ENCODE data around the gene TSHZ2.
"Not testable (repeated sequence)": the region's sequence is repeated elsewhere in the genome, so short reads cannot be mapped to it uniquely, and the experiment has no call there.

The TSHZ2 gene

GRCh38 chr20:52963131-52963530 lies 9.0 kb upstream of the TSHZ2 start:
- DNase-seq (ENCODE audit: low read depth in 2 of 3, low spot score in 1 of 3): no peak

DNA sequence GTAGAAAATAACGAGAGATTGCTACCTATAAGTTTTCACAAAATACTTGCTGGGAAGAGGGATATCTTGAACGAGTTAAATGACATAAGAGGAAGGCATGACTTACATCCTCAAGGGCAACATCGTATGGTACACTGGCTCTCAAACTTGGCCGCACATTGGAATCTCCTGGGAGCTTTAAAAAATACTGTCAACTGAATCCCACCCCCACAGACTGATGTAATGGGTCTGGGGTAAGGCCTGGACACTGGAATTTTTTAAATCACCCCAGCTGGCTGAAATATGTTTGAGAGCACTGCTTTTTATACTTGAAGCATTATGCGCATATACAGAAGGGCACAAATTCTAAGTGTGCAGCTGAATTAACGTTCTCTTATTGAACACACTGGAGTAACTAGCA lies 8.0 kb upstream of the TSHZ2 start:
- DNase-seq (ENCODE audit: low read depth in 2 of 3, low spot score in 1 of 3): no peak

GRCh38 chr20:52965380-52965779 lies 6.8 kb upstream of the TSHZ2 start:
- no peak for DNase-seq (ENCODE audit: low read depth in 2 of 3, low spot score in 1 of 3)

GRCh38 chr20:52965819-52966218 lies 6.3 kb upstream of the TSHZ2 start:
- no peak for DNase-seq (ENCODE audit: low read depth in 2 of 3, low spot score in 1 of 3)

GRCh38 chr20:52966543-52966942 lies 5.6 kb upstream of the TSHZ2 start:
- not testable (repeated sequence) for DNase-seq (ENCODE audit: low read depth in 2 of 3, low spot score in 1 of 3)

DNA sequence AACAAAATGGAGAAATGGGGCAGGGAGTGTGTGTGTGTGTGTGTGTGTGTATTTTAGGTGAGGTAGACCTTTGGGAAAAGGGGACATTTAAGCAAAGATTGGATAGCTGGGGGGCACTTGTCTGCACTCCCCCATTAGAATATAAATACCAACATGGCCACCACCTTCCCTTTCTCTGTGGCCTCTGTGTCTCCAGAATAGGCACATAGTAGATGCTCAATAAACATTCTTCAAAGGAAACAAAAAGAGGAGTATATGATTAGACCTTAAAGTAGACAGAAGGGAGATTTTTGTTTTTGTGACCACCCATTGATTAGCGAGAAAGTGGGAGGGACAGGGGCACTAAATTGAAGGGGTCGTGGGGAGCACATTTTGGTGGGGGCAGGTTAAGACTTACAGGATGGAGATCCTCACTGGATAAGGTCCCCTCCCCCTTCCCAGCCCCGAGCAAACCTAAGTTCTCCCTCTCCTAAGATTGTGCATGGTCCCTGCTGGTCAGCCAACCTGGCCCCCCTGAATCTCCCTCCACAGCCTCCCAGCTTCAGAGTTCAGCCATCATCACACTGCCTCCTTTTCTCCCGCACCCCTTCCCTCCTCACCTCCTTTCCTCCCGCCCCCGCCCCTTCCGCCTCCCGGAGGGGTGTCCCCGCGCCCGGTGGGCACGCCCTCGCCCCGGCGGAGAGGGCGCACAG lies 514 bp upstream of the TSHZ2 start:
- DNase-seq (ENCODE audit: low read depth in 2 of 3, low spot score in 1 of 3): no peak

DNA sequence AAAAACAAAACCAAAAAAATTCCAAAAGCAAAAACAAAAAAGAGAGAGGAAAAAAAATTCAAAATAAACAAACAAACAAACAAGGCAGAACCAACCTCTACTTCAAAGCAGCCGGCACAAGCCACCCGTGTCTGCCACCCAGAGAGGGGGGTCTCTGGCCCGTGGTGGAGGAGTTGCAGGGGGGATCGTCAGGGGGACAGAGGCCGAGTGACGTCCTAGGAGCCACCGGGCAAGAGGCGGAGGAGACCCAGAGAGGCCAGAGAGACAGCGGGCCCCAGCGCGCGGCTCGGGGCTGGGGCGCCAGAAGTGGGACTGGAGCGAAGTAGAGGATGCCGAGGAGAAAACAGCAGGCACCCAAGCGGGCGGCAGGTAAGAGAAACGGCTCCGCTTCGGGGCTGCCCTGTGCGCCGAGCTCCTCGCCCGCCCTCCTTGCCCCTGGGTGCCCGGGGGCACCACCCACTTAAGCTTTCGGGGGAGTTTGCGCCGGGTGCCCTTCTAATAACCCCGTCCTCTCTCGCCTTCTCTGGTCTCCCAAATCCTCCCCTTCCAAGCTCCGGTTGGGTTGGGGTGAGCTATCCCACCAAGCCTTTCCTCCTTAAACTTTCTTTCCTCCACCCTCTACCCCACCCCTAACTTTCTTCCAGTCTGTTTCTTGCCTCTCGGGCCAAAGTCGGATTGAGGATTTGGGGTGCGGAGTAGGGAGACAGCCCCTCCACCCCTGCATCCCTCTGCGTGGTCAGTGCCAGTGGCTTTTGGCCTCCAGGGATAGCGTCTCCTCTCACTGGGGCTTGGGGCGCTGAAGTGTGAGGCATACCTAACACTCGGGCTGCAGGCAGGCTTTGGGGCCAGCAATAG lies 1.0 kb downstream of the TSHZ2 start:
- no peak for DNase-seq (ENCODE audit: low read depth in 2 of 3, low spot score in 1 of 3)

GRCh38 chr20:52974179-52974594 lies 2.0 kb downstream of the TSHZ2 start:
- peak in 2 of 3 donors; percentile 38 to 39 for DNase-seq (ENCODE audit: low read depth in 2 of 3, low spot score in 1 of 3)

- no peak for DNase-seq (ENCODE audit: low read depth in 2 of 3, low spot score in 1 of 3)
Measured at GRCh38 chr20:52975029-52975732, 3.0 kb downstream of the TSHZ2 start.

DNA sequence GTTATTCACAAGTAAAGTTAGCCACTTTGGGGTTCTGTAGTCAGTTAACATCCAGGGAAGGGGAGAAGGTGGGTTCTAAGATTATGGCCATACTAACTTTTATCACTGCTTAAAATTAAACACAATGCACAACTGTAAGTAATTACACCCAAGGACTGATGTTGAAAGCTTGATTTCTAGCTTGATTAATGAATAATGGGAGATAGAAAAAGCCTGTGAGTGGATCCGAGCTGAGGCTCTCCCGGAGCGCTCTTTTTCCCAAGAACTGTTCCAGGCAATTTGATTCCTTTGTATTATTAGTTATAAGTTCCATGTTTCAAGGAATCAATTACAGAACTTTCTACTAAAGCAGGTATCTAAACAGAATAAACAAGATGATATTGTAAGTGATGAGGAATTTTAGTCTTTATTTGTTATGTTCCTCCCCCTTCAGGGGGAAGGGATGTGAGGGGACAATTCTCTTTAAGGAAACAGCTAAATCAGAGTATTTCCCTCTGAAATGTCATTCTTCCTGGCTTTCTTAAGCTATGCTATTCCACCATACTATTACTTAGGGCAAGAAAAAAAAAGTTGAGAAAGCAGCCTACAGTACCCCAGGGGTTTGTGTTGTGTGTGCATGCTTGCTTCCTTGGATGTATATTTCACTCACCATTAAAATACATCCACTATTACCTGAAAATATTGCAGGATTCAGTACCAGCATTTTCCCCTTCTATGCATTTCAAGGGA lies 3.8 kb downstream of the TSHZ2 start:
- DNase-seq (ENCODE audit: low read depth in 2 of 3, low spot score in 1 of 3): no peak

GRCh38 chr20:52978851-52979250 lies 6.7 kb downstream of the TSHZ2 start:
- DNase-seq (ENCODE audit: low read depth in 2 of 3, low spot score in 1 of 3): no peak

GRCh38 chr20:52981051-52981450 lies 8.9 kb downstream of the TSHZ2 start:
- no peak for DNase-seq (ENCODE audit: low read depth in 2 of 3, low spot score in 1 of 3)

DNA sequence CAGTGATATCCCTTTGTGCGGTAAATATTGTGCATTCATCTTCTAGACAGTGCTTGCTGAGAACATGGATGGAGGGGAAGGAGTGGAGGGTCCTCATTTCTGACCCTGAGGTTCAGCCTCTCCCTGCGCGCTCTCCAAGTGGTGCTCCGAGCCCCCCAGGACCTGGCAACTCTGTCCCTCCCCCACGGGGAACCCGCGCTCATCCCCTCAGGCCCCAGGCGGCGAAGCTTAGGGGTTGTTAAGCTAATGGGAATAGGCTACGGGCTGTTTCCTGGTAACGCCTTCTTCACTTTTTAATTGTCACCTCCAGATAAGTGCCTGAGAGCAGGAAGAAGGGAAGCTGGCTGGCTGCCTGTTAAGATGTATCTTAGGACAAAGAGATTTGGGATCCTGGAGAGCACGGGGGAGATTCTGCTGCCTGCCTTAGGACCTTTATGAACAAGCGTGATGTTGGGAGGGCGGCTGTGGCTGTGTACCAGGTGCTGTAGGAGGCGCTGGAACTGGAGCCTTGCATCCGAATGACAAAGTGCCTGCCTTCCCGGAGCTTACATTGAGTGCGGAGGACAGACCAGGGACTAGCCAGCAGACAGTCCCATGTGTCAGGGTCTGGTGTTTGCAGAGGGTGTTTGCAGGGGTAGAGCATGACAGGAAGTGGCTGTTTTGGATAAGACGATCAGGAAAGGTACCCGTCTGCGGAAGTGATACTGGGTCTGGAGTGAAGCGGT lies 11.7 kb downstream of the TSHZ2 start:
- DNase-seq (ENCODE audit: low read depth in 2 of 3, low spot score in 1 of 3): no peak

- DNase-seq (ENCODE audit: low read depth in 2 of 3, low spot score in 1 of 3): no peak
Measured at GRCh38 chr20:52984451-52984810, 12.3 kb downstream of the TSHZ2 start.

GRCh38 chr20:52985687-52986086 lies 13.5 kb downstream of the TSHZ2 start:
- DNase-seq (ENCODE audit: low read depth in 2 of 3, low spot score in 1 of 3): no peak

DNA sequence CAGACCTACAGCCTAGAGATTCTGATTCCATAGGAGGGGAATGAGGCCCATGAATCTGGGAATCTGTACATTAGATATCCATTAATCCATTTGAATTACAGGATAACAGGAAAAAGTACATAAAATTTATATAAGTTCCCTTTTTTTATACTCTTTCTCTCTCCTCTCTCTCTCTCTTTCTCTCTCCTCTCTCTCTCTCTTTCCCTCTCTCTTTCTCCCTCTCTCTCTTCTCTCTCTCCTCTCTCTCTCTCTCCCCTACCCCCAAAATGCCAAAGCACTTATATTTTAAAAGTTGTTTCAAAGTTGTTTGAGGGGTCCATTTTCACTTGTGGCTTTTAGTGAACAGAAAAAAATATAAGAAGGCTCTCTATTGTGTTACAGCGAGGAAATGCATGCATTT lies 15.1 kb downstream of the TSHZ2 start:
- no peak for DNase-seq (ENCODE audit: low read depth in 2 of 3, low spot score in 1 of 3)

DNA sequence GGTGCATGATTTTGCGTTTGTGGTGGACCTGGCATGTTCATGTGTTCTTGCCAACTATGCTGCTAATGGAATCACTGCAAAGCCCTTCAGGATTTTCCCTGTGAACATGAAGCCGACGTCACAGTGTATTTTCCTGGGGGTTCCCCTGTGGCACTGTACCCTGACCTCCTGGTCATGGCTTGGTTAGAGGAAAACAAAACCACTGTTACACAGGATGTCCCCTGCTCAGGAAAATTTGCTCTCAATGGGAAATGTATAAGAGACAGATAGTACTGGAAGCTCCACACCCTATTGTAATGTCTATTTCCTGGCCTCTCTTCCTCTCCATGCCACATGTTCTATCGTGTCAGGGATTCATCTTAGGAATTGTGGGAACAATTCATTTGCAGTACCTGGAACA lies 19.7 kb downstream of the TSHZ2 start:
- DNase-seq (ENCODE audit: low read depth in 2 of 3, low spot score in 1 of 3): no peak

GRCh38 chr20:52992632-52993031 lies 20.5 kb downstream of the TSHZ2 start:
- DNase-seq (ENCODE audit: low read depth in 2 of 3, low spot score in 1 of 3): no peak

DNA sequence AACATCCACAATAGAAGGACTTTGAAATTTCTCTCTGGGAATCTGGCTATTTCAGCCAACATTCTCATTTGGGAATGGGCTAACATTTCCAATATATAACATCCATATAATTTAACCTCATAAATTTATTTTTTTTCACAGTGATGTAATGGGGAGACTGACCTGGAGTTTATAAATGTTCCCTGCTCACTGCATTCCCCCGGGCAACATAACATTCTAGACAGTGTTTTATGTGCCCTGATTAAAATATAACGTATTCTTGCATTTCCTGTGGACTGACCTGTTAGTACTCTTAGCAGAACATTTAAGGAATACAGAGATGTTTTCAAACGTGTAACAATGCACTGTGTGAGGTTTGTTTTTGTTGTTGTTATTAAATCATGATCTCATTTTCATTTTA lies 20.9 kb downstream of the TSHZ2 start:
- no peak for DNase-seq (ENCODE audit: low read depth in 2 of 3, low spot score in 1 of 3)

DNA sequence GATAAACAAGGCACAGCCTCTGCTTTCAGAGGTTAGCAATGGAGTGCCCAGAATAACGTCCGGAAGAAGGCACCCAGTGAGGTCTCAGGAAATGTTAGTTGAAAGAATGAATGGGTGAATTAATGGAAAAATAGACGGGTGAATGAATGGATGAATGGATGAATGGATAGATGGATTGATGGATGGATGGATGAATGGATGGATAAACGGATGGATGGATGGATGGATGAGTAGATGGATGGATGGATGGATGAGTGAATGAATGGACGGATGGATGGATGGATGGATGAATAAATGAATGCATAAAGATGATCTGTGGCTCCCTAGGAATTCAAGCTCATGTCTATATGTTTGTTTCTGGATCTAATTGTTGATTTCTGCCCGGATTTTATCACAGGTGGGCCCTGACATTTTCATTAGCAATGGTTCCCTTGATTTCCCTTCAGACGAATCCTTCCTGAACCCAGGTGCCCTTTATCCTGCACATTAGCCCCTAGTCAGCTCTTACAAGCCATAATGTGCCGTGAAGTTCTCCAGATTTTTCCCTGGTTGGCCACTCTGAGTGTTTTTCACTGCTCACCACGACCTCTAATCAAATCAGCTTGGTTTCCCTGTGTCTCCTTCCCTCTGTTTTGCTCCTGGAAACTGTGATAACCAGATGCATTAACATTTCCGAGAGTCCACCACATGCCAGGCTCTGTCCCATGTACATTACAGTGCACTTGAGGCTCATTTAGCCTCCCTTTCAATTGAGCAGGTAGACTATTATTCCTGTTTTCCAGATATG lies 22.2 kb downstream of the TSHZ2 start:
- no peak for DNase-seq (ENCODE audit: low read depth in 2 of 3, low spot score in 1 of 3)
